Bronchial epithelial cell (primary cell): ENCODE results near the gene FHOD3. TPM values are rescaled to one million over a fixed set of nuclear protein-coding genes. Genes with fewer than 3 reads are reported as not detected.

Experiments
- DNase-seq: peaks from one replicate; pipeline ENCODE4 v3.0.0-alpha.2; 2010; ENCODE audit warnings: low read depth
- FAIRE-seq: peaks from 2 replicates; lab custom pipeline; 2011; peaks lifted over from hg19 to GRCh38; lab: Jason Lieb, UNC
- H3K27me3 ChIP-seq: 2 replicates; pipeline ENCODE4 v1.5.1; 2011; ENCODE audit warnings: low read length; ENCODE audit not compliant: control insufficient read depth, insufficient read depth
- H3K36me3 ChIP-seq: 2 replicates; pipeline ENCODE4 v1.5.1; 2011; ENCODE audit warnings: low read length; ENCODE audit not compliant: control insufficient read depth, insufficient read depth
- H3K4me3 ChIP-seq: 2 replicates; pipeline ENCODE4 v1.5.1; 2011; ENCODE audit warnings: mild to moderate bottlenecking, low read depth, low read length, control low read depth
- CTCF ChIP-seq: IDR thresholded peaks from 2 replicates; pipeline ENCODE4 v1.5.1; 2011; ENCODE audit warnings: mild to moderate bottlenecking, moderate library complexity, low read length, control low read depth, inconsistent platforms; ENCODE audit not compliant: insufficient read depth, severe bottlenecking
- total RNA-seq: library from RNA; depleted of rRNA; stranded (reverse); fragments of >200 nt; gene quantifications from 2 replicates; pipeline ENCODE4 v1.2.1, GENCODE V29; 2014

The FHOD3 gene
- total RNA-seq, 1 donor from 2014 or later = 15.8 TPM

GRCh38 chr18:36284671-36285295 is 12.7 kb upstream of the FHOD3 start:
- no peak for FAIRE-seq
- no peaks in the 10 kb centered on the region for H3K27me3 ChIP-seq
- peak; percentile 69 for DNase-seq
- peak; percentile 70 for TF ChIP-seq CTCF
- no peaks in the 10 kb centered on the region for H3K36me3 ChIP-seq
- no peak overlapping the region for H3K4me3 ChIP-seq

- Histone ChIP-seq H3K27me3 (no peaks in the 10 kb centered on the region), H3K4me3 (no peak overlapping the region), H3K36me3 (no peaks in the 10 kb centered on the region)
- DNase-seq (no peak), FAIRE-seq (no peak)
- no peak for TF ChIP-seq CTCF
Measured at GRCh38 chr18:36287653-36288052, 9.9 kb upstream of the FHOD3 start.

GRCh38 chr18:36288689-36289088 is 8.8 kb upstream of the FHOD3 start:
- no peak for TF ChIP-seq CTCF
- DNase-seq = no peak
- Histone ChIP-seq H3K4me3 (no peak overlapping the region), H3K27me3 (no peaks in the 10 kb centered on the region), H3K36me3 (no peaks in the 10 kb centered on the region)
- FAIRE-seq = no peak

GRCh38 chr18:36294031-36294430 is 3.5 kb upstream of the FHOD3 start:
- peak; percentile 28 for FAIRE-seq
- DNase-seq = peak; percentile 73
- TF ChIP-seq CTCF = no peak

GRCh38 chr18:36295214-36295613 is 2.3 kb upstream of the FHOD3 start:
- no peaks in the 10 kb centered on the region for H3K36me3 ChIP-seq
- no peak for FAIRE-seq
- no peak overlapping the region for H3K4me3 ChIP-seq
- no peak for TF ChIP-seq CTCF
- no peak for DNase-seq
- H3K27me3 ChIP-seq = no peaks in the 10 kb centered on the region

More at GRCh38 chr18:36294031-36294430, 3.5 kb upstream of the FHOD3 start:
- no peaks in the 10 kb centered on the region for H3K36me3 ChIP-seq
- H3K4me3 ChIP-seq = no peak overlapping the region
- H3K27me3 ChIP-seq = no peaks in the 10 kb centered on the region

GRCh38 chr18:36295880-36296301 is 1.6 kb upstream of the FHOD3 start:
- Histone ChIP-seq H3K27me3 (no peaks in the 10 kb centered on the region), H3K4me3 (peak overlapping the region; percentile 69), H3K36me3 (no peaks in the 10 kb centered on the region)
- no peak for FAIRE-seq
- no peak for TF ChIP-seq CTCF
- no peak for DNase-seq
